HG02759 (cell line): ENCODE data around the gene IRF2BPL.
"Not testable (repeated sequence)": the region's sequence is repeated elsewhere in the genome, so short reads cannot be mapped to it uniquely, and the experiment has no call there.

ENCODE experiments used
- ATAC-seq: cut with Tn5 transposase; IDR thresholded peaks from one replicate; pipeline ENCODE4 v1.9.1; 2021; ENCODE audit warnings: mild to moderate bottlenecking, moderate library complexity; ENCODE audit not compliant: unreplicated experiment

The IRF2BPL gene

GRCh38 chr14:77036484-77037214 is 8.1 kb upstream of the IRF2BPL start:
- no peak for ATAC-seq

- ATAC-seq, result no peak
These were observed 6.8 kb upstream of the IRF2BPL start for GRCh38 chr14:77035267-77035666.

- peak; percentile 75 for ATAC-seq
These were observed 5.4 kb upstream of the IRF2BPL start for GRCh38 chr14:77033622-77034589.

GRCh38 chr14:77032844-77033621 is 4.5 kb upstream of the IRF2BPL start:
- peak; percentile 34 for ATAC-seq

GRCh38 chr14:77032491-77032843 is 4.0 kb upstream of the IRF2BPL start:
- ATAC-seq, result no peak

GRCh38 chr14:77031759-77032490 is 3.4 kb upstream of the IRF2BPL start:
- no peak for ATAC-seq

- peak; percentile 31 for ATAC-seq
These were observed 747 bp downstream of the IRF2BPL start for GRCh38 chr14:77027538-77028383.

- ATAC-seq, result peak; percentile 14
These were observed 1.5 kb downstream of the IRF2BPL start for GRCh38 chr14:77026930-77027537.

GRCh38 chr14:77026166-77026929 is 2.2 kb downstream of the IRF2BPL start:
- ATAC-seq, result no peak

GRCh38 chr14:77025744-77026165 is 2.8 kb downstream of the IRF2BPL start:
- no peak for ATAC-seq

GRCh38 chr14:77024171-77024691 is 4.3 kb downstream of the IRF2BPL start:
- ATAC-seq, result no peak

- ATAC-seq, result no peak
These were observed 5.2 kb downstream of the IRF2BPL start for GRCh38 chr14:77023001-77023996.

- ATAC-seq, result peak; percentile 67
These were observed 6.2 kb downstream of the IRF2BPL start for GRCh38 chr14:77022236-77022852.

- not testable (repeated sequence) for ATAC-seq
These were observed 7.1 kb downstream of the IRF2BPL start for GRCh38 chr14:77021424-77021823.

- no peak for ATAC-seq
These were observed 9.7 kb downstream of the IRF2BPL start for GRCh38 chr14:77018785-77019184.

GRCh38 chr14:77017666-77018065 is 10.8 kb downstream of the IRF2BPL start:
- ATAC-seq, result no peak
